ENCODE data around the gene PPEF2.

Gene PPEF2

GRCh38 chr4:75822416-75822815, 79.8 kb downstream of the PPEF2 start:
- no peak for DNase-seq

GRCh38 chr4:75821966-75822365, 80.3 kb downstream of the PPEF2 start:
- DNase-seq, result no peak

- no peak for DNase-seq
These were observed 81.0 kb downstream of the PPEF2 start for GRCh38 chr4:75821216-75821615.

DNA sequence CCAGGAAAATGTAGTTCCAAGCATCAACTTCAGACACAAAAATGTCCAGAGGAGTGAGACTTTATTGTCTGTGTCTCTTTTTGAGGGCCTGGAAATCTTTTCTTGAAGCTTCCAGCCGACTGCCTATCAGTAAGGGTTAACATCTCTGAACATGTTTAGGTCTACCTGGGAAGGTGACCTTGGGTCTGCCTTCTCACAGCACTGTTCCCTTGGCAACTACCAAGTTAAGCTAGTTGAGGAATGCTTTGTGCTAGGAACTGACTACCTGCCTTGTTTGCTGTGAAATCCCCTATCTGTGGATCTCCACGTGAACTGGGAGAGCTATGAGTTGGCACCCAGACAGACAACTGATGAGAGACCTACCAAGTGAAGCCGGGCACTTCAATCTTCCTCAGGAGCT, 81.6 kb downstream of the PPEF2 start:
- DNase-seq, result no peak

DNA sequence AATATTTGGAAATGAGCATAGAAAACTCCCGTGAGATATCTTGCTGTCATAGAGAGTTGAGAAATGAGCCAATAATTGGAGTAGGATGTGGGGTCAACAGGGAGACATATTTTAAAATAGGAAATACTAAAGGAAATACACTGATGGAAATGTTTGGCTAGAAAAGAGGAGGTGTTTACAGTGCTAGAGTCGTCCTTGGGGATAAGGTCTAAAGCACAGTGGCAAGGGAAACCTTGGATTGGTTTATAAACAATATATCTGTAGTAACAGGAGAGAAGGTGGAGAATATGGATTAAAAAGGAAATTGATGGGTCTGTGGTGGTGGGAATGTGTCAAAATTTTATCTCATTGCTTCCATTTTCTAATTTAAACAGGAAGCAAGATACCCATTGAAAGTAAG, 82.1 kb downstream of the PPEF2 start:
- no peak for DNase-seq

- no peak for DNase-seq
These were observed 83.1 kb downstream of the PPEF2 start for GRCh38 chr4:75819121-75819520.

GRCh38 chr4:75817901-75818300, 84.4 kb downstream of the PPEF2 start:
- no peak for DNase-seq
